ENCODE data around the gene COL9A2.
"Not testable (repeated sequence)": the region's sequence is repeated elsewhere in the genome, so short reads cannot be mapped to it uniquely, and the experiment has no call there.

Gene COL9A2

DNA sequence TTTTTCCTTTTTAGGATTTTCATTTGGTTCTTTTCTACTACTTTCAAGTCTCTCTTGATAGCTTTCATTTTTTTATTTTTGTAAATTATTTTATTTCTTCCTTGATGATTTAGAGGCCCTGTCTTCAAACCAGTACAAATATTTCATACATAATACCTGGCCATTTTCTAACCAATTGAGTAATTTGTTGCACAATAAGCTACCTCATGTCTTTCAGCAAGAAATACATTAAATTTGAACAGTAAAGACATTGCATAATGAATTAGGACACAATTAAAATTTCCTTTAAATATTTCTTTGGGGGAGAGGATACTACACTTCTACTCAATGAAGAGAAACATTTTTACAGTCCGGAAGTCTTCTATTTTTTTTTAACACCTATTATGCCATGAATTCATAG lies 15.6 kb upstream of the COL9A2 start:
- Histone ChIP-seq H3K27me3 (ENCODE audit: low read length) (no peaks in the 10 kb centered on the region), H3F3A (ENCODE audit: insufficient read depth) (no peaks in the 10 kb centered on the region), H3K79me2 (ENCODE audit: insufficient read depth, low read length) (no peaks in the 10 kb centered on the region), H4K20me1 (ENCODE audit: low read depth, low read length) (no peaks in the 10 kb centered on the region), H3K9ac (ENCODE audit: low read length) (no peak overlapping the region), H2AFZ (ENCODE audit: low read depth, low read length, severe bottlenecking) (no peak overlapping the region), H3K36me3 (ENCODE audit: low read length) (no peaks in the 10 kb centered on the region), H3K9me2 (replicated peaks; ENCODE audit: insufficient read depth, low read length) (no peaks in the 10 kb centered on the region), H3K9me3 (ENCODE audit: insufficient read depth, low read length) (no peaks in the 10 kb centered on the region), H3K4me3 (ENCODE audit: insufficient read depth, low read length, poor library complexity, severe bottlenecking) (no peak overlapping the region), H3K27ac (ENCODE audit: low read depth, low read length) (no peak overlapping the region), H3K4me2 (ENCODE audit: low read depth, low read length, poor library complexity, severe bottlenecking) (no peak overlapping the region)
- TF ChIP-seq, protein P1, sequence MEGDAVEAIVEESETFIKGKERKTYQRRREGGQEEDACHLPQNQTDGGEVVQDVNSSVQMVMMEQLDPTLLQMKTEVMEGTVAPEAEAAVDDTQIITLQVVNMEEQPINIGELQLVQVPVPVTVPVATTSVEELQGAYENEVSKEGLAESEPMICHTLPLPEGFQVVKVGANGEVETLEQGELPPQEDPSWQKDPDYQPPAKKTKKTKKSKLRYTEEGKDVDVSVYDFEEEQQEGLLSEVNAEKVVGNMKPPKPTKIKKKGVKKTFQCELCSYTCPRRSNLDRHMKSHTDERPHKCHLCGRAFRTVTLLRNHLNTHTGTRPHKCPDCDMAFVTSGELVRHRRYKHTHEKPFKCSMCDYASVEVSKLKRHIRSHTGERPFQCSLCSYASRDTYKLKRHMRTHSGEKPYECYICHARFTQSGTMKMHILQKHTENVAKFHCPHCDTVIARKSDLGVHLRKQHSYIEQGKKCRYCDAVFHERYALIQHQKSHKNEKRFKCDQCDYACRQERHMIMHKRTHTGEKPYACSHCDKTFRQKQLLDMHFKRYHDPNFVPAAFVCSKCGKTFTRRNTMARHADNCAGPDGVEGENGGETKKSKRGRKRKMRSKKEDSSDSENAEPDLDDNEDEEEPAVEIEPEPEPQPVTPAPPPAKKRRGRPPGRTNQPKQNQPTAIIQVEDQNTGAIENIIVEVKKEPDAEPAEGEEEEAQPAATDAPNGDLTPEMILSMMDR (IDR thresholded peaks at IDR 0.05; ENCODE audit: insufficient read depth, low read length, poor library complexity, severe bottlenecking), result no peak
- no peak for TF ChIP-seq EZH2phosphoT487 (conservative IDR thresholded peaks at IDR 0.05; ENCODE audit: low read length)

DNA sequence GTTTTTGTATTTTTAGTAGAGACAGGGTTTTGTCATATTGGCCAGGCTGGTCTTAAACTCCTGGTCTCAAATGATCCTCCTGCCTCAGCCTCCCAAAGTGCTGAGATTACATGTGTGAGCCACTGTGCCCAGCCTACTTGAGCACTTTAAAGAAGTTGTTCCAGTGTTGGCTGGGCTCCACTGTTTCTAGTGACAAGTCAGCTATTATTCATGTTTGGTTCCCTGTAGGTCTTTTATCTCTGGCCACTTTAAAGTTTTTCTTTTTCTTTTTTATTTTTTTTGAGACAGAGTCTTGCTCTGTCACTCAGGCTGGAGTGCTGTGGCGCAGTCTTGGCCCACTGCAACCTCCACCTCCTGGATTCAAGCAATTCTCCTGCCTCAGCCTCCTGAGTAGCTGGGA lies 14.3 kb upstream of the COL9A2 start:
- H3K9me2 ChIP-seq (replicated peaks; ENCODE audit: insufficient read depth, low read length); H2AFZ ChIP-seq (ENCODE audit: low read depth, low read length, severe bottlenecking); H3K4me3 ChIP-seq (ENCODE audit: insufficient read depth, low read length, poor library complexity, severe bottlenecking); H3K79me2 ChIP-seq (ENCODE audit: insufficient read depth, low read length); H3F3A ChIP-seq (ENCODE audit: insufficient read depth); H3K36me3 ChIP-seq (ENCODE audit: low read length); H3K9ac ChIP-seq (ENCODE audit: low read length); H3K27me3 ChIP-seq (ENCODE audit: low read length); H3K9me3 ChIP-seq (ENCODE audit: insufficient read depth, low read length); H4K20me1 ChIP-seq (ENCODE audit: low read depth, low read length); H3K4me2 ChIP-seq (ENCODE audit: low read depth, low read length, poor library complexity, severe bottlenecking); H3K27ac ChIP-seq (ENCODE audit: low read depth, low read length): not testable (repeated sequence)

DNA sequence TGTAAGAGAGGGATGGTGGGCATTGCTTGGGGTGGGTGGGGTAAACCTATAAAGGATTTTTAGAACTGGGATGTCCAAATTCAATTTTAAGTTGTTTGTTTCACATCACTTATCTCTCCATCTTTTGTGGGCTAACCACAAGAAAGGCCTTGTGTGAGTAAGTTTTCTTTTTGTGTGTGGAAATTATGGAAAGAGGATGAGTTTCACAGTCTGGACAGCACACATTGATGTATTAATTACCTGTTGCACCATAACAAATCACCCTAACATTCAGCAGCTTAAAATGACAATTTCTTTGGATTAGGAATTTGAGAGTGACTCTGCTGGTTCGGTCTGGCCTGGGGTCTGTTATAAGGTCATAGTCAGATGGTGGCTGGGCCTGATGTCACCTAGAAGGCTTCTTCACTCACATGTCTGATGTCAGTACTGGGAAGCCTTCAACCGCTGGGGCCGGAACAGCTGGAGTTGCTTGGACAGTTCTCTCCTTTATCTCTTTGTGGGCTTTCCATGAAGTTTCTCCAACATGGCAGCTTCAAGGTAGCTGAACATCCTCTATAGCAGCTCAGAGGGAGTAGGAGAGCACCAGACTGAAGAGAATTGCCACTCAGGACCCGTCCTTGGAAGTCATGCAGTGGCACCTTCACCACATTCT lies 2.0 kb upstream of the COL9A2 start:
- H3K36me3 ChIP-seq (ENCODE audit: low read length), result no peaks in the 10 kb centered on the region
- H3K4me2 ChIP-seq (ENCODE audit: low read depth, low read length, poor library complexity, severe bottlenecking), result no peak overlapping the region
- no peaks in the 10 kb centered on the region for H4K20me1 ChIP-seq (ENCODE audit: low read depth, low read length)
- H3K79me2 ChIP-seq (ENCODE audit: insufficient read depth, low read length), result no peaks in the 10 kb centered on the region
- H3F3A ChIP-seq (ENCODE audit: insufficient read depth), result no peaks in the 10 kb centered on the region
- no peak overlapping the region for H2AFZ ChIP-seq (ENCODE audit: low read depth, low read length, severe bottlenecking)
- H3K9me2 ChIP-seq (replicated peaks; ENCODE audit: insufficient read depth, low read length), result no peaks in the 10 kb centered on the region
- H3K27me3 ChIP-seq (ENCODE audit: low read length), result no peaks in the 10 kb centered on the region
- no peak overlapping the region for H3K9ac ChIP-seq (ENCODE audit: low read length)
- H3K27ac ChIP-seq (ENCODE audit: low read depth, low read length), result no peak overlapping the region
- H3K4me3 ChIP-seq (ENCODE audit: insufficient read depth, low read length, poor library complexity, severe bottlenecking), result no peak overlapping the region
- TF ChIP-seq, protein P1 (IDR thresholded peaks at IDR 0.05; ENCODE audit: insufficient read depth, low read length, poor library complexity, severe bottlenecking), result no peak
- TF ChIP-seq EZH2phosphoT487 (conservative IDR thresholded peaks at IDR 0.05; ENCODE audit: low read length), result no peak
- no peaks in the 10 kb centered on the region for H3K9me3 ChIP-seq (ENCODE audit: insufficient read depth, low read length)

DNA sequence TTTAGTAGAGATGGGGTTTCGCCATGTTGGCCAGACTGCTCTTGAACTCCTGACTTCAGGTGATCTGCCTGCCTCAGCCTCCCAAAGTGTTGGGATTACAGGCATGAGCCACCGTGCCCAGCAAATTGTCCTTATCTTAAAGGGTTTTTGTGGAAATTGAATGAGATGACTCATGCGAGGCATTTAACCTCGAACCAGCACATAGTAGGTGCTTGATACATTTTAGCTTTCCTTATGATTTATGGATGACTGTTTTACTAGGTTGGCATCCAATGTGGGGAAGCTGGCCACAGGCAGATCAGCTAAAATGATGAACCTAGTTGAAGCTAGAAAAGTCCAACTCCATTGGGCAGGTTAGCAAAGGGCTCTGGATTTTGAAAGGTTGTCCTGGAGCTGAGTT lies 1.4 kb upstream of the COL9A2 start:
- no peaks in the 10 kb centered on the region for H3K9me2 ChIP-seq (replicated peaks; ENCODE audit: insufficient read depth, low read length)
- H2AFZ ChIP-seq (ENCODE audit: low read depth, low read length, severe bottlenecking), result no peak overlapping the region
- no peak overlapping the region for H3K9ac ChIP-seq (ENCODE audit: low read length)
- H3K27ac ChIP-seq (ENCODE audit: low read depth, low read length), result no peak overlapping the region
- TF ChIP-seq, protein P1 (IDR thresholded peaks at IDR 0.05; ENCODE audit: insufficient read depth, low read length, poor library complexity, severe bottlenecking), result no peak
- TF ChIP-seq EZH2phosphoT487 (conservative IDR thresholded peaks at IDR 0.05; ENCODE audit: low read length), result no peak
- no peaks in the 10 kb centered on the region for H3K79me2 ChIP-seq (ENCODE audit: insufficient read depth, low read length)
- no peak overlapping the region for H3K4me2 ChIP-seq (ENCODE audit: low read depth, low read length, poor library complexity, severe bottlenecking)
- no peaks in the 10 kb centered on the region for H3K9me3 ChIP-seq (ENCODE audit: insufficient read depth, low read length)
- H3K27me3 ChIP-seq (ENCODE audit: low read length), result no peaks in the 10 kb centered on the region
- no peaks in the 10 kb centered on the region for H4K20me1 ChIP-seq (ENCODE audit: low read depth, low read length)
- H3F3A ChIP-seq (ENCODE audit: insufficient read depth), result no peaks in the 10 kb centered on the region
- H3K4me3 ChIP-seq (ENCODE audit: insufficient read depth, low read length, poor library complexity, severe bottlenecking), result no peak overlapping the region
- no peaks in the 10 kb centered on the region for H3K36me3 ChIP-seq (ENCODE audit: low read length)

Data from SU-DHL-6 (cell line).